ENCODE data around the gene MRAS.

DNA sequence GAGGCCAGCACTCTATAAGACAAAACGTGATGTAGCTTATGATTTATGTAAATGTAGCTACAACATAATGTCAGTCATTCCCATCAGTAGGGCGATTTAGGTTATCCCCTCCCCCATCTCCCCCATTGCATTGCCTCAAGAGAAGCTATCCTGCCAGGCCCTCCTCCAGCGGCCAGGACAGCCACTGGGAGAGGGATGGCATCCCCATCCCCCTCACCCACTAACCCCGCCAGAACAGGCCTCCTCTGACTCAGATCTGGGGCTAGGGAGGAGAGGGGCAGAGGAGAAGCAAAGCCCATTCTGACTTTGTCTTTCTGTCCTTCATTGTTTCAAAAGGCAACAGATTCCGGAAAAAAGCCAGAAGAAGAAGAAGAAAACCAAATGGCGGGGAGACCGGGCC lies 53.5 kb downstream of the MRAS start:
- TF ChIP-seq, protein P1, sequence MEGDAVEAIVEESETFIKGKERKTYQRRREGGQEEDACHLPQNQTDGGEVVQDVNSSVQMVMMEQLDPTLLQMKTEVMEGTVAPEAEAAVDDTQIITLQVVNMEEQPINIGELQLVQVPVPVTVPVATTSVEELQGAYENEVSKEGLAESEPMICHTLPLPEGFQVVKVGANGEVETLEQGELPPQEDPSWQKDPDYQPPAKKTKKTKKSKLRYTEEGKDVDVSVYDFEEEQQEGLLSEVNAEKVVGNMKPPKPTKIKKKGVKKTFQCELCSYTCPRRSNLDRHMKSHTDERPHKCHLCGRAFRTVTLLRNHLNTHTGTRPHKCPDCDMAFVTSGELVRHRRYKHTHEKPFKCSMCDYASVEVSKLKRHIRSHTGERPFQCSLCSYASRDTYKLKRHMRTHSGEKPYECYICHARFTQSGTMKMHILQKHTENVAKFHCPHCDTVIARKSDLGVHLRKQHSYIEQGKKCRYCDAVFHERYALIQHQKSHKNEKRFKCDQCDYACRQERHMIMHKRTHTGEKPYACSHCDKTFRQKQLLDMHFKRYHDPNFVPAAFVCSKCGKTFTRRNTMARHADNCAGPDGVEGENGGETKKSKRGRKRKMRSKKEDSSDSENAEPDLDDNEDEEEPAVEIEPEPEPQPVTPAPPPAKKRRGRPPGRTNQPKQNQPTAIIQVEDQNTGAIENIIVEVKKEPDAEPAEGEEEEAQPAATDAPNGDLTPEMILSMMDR (IDR thresholded peaks at IDR 0.05): no peak
- no peak for TF ChIP-seq POLR2A (IDR thresholded peaks at IDR 0.05)

All from testis (tissue), 2 donors.